Spleen (tissue), 11 donors: ENCODE results near the gene GRK7. TPM values are rescaled to one million over a fixed set of nuclear protein-coding genes. Genes with fewer than 3 reads are reported as not detected.

Source experiments
- DNase-seq: peaks from one replicate; pipeline ENCODE4 v3.0.0-alpha.2; 2020
- H3K27ac ChIP-seq, 8 donors: fragments of 200-600 bp; sonication (generic) in 7 of 8; 1 replicate in 4 of 8; 2 replicates in 4 of 8; pipeline versions ENCODE4 v1.5.0 to v1.8.0; 2016 to 2021; ENCODE audit warnings: inconsistent platforms in 4 of 8, mild to moderate bottlenecking in 4 of 8, moderate library complexity in 1 of 8
- H3K27me3 ChIP-seq, 7 donors: fragments of 200-600 bp; sonication (generic) in 6 of 7; replicated peaks in 1 of 7; 1 replicate in 4 of 7; 2 replicates in 3 of 7; pipeline versions ENCODE4 v1.5.0 to v1.8.0; 2016 to 2021; ENCODE audit warnings: inconsistent platforms in 3 of 7, mild to moderate bottlenecking in 1 of 7
- H3K36me3 ChIP-seq, 6 donors: fragments of 200-600 bp; sonication (generic) in 5 of 6; 1 replicate in 4 of 6; 2 replicates in 2 of 6; pipeline versions ENCODE4 v1.5.0 to v1.8.0; 2016 to 2021; ENCODE audit warnings: inconsistent platforms in 2 of 6
- H3K4me1 ChIP-seq, 6 donors: fragments of 200-600 bp; sonication (generic) in 5 of 6; 1 replicate in 3 of 6; 2 replicates in 3 of 6; pipeline versions ENCODE4 v1.5.0 to v1.8.0; 2016 to 2021; ENCODE audit warnings: inconsistent platforms in 3 of 6
- H3K4me3 ChIP-seq, 8 donors: fragments of 200-600 bp; sonication (generic) in 7 of 8; 1 replicate in 4 of 8; 2 replicates in 4 of 8; pipeline versions ENCODE4 v1.5.0 to v1.8.0; 2016 to 2021; ENCODE audit warnings: inconsistent platforms in 4 of 8, mild to moderate bottlenecking in 4 of 8, moderate library complexity in 2 of 8
- H3K9me3 ChIP-seq, 8 donors: fragments of 200-600 bp; sonication (generic) in 7 of 8; 1 replicate in 4 of 8; 2 replicates in 4 of 8; pipeline versions ENCODE4 v1.5.0 to v1.8.0; 2016 to 2021; ENCODE audit warnings: inconsistent platforms in 4 of 8
- POLR2A ChIP-seq, 3 donors: fragments of 450-650 bp; IDR thresholded peaks; one replicate each; pipeline ENCODE4 v1.5.1; 2017; ENCODE audit warnings: antibody characterized with exemption in 3 of 3, mild to moderate bottlenecking in 1 of 3
- POLR2AphosphoS5 ChIP-seq, 3 donors: sonication (generic); formaldehyde crosslinking; IDR thresholded peaks; one replicate each; pipeline ENCODE4 v1.5.1; 2017; ENCODE audit warnings: antibody characterized with exemption in 3 of 3
- WGBS, 5 donors: extraction: QIAGEN DNeasy Blood & Tissue Kit in 3 of 5; methylation state at CpG; one replicate each; pipeline versions ENCODE4 v1.1.5 to v1.1.7; 2013 to 2018; 5-methylcytosine and 5-hydroxymethylcytosine counted together
- intact Hi-C: fragments of 100-400 bp; cut with DNase I; formaldehyde crosslinking; loops from one replicate; pipeline ENCODE4 v1.15.0; 2023; ENCODE audit warnings: low total_unique reads
- polyA plus RNA-seq, 3 donors: library from polyadenylated mRNA; stranded (reverse); fragments of 200-250 nt; gene quantifications; one replicate each; pipeline ENCODE4 v1.2.1, GENCODE V29; 2013
- small RNA-seq, 4 donors: library from RNA; depleted of rRNA; stranded (forward); fragments of <200 nt; gene quantifications; one replicate each; pipeline ENCODE3, GENCODE V24; 2016
- total RNA-seq, 7 donors: library from RNA; depleted of rRNA in 3 of 7; stranded (reverse); fragments of >200 nt in 3 of 7; fragmentation: NEBNext Ultra II Directional in 4 of 7; extraction: Animal tissue kit (Norgen Biotek cat#: 25700) in 4 of 7; gene quantifications; one replicate each; pipeline versions ENCODE4 v1.1.0 to v1.2.1, GENCODE V29; 2016 to 2021
- TF ChIP-seq, protein P1 (sequence below), 11 experiments: fragments of 200-600 bp in 7 of 11; fragments of 450-650 bp in 4 of 11; sonication (generic) in 4 of 11; IDR thresholded peaks in 8 of 11; conservative IDR thresholded peaks in 3 of 11; 1 replicate in 7 of 11; 2 replicates in 4 of 11; pipeline versions ENCODE4 v1.4.0 to v1.8.0; 2016 to 2021; ENCODE audit warnings: antibody characterized with exemption in 11 of 11, inconsistent platforms in 4 of 11, mild to moderate bottlenecking in 1 of 11
- donor health status: healthy with polysubstance abuse.
- donor health status: DM: no; HTN: no; CAD: no; lungs with moderate emphysema.
- donor health status: DM: no; HTN: no; CAD: no.
- donor health status: Bipolar disorder and iron deficiency.
- donor health status: healthy.
- donor health status: DM: no; HTN: no; CAD: no.
- donor health status: DM: yes; HTN: yes; CAD: no.

Gene GRK7
- total and polyA plus RNA-seq, 10 donors: 0.02 to 0.26 (median 0.14) TPM; not detected in 5

GRCh38 chr3:141811348-141811747 lies 48.1 kb downstream of the GRK7 start:
- 82 to 93% (median 92%) methylated on average over 3 of the region's 3 CpGs for WGBS, 5 donors
- Histone ChIP-seq H3K4me3 (no peak overlapping the region), H3K27ac (no peak overlapping the region), H3K9me3 (peaks cover 0 to 14% (median 5%) of the 10 kb centered on the region in 8 donors), H3K36me3 (no peaks in the 10 kb centered on the region), H3K4me1 (no peaks in the 10 kb centered on the region), H3K27me3 (no peaks in the 10 kb centered on the region)
- DNase-seq: no peak
- TF ChIP-seq, protein P1, sequence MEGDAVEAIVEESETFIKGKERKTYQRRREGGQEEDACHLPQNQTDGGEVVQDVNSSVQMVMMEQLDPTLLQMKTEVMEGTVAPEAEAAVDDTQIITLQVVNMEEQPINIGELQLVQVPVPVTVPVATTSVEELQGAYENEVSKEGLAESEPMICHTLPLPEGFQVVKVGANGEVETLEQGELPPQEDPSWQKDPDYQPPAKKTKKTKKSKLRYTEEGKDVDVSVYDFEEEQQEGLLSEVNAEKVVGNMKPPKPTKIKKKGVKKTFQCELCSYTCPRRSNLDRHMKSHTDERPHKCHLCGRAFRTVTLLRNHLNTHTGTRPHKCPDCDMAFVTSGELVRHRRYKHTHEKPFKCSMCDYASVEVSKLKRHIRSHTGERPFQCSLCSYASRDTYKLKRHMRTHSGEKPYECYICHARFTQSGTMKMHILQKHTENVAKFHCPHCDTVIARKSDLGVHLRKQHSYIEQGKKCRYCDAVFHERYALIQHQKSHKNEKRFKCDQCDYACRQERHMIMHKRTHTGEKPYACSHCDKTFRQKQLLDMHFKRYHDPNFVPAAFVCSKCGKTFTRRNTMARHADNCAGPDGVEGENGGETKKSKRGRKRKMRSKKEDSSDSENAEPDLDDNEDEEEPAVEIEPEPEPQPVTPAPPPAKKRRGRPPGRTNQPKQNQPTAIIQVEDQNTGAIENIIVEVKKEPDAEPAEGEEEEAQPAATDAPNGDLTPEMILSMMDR (IDR thresholded peaks at IDR 0.05 in 8 of 11, conservative IDR thresholded peaks at IDR 0.05 in 3 of 11): no peak
- TF ChIP-seq POLR2AphosphoS5 (IDR thresholded peaks at IDR 0.05) (no peak), POLR2A (IDR thresholded peaks at IDR 0.05) (no peak)
- intact Hi-C loops: no loop called here

GRCh38 chr3:141812084-141812483 lies 48.9 kb downstream of the GRK7 start:
- DNase-seq: no peak
- WGBS, 5 donors: 67 to 87% (median 78%) methylated on average over 5 of the region's 5 CpGs

DNA sequence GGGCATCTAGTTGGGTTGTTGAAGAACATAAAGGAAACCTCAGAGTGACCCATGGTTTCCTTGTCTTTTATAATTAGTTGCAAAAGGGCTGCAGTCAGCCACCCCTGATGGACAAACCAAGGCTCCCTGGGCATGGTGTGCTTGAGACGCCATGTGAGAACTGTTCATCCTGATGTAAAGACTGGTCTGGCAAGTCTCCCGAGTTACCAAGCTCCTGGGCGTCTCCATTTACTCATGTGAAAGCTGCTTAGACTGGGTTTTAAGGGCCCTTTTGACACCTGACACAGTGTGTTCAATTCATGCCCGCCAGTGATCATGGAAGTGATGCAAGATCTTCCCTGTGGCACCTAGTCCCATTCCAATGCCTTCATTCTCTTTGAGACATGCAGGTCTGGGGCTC lies 49.4 kb downstream of the GRK7 start:
- H3K9me3 ChIP-seq: peaks cover 0 to 14% (median 5%) of the 10 kb centered on the region in 8 donors
- peaks cover 0 to 5% (median 0%) of the 10 kb centered on the region in 7 donors for H3K27me3 ChIP-seq
- no peaks in the 10 kb centered on the region for H3K36me3 ChIP-seq
- 60 to 69% (median 65%) methylated on average over 4 of the region's 4 CpGs for WGBS, 5 donors
- no peak overlapping the region for H3K4me3 ChIP-seq
- DNase-seq: no peak
- intact Hi-C loops: no loop called here
- TF ChIP-seq, protein P1 (IDR thresholded peaks at IDR 0.05 in 8 of 11, conservative IDR thresholded peaks at IDR 0.05 in 3 of 11): no peak
- no peak for TF ChIP-seq POLR2AphosphoS5 (IDR thresholded peaks at IDR 0.05)
- no peak overlapping the region for H3K27ac ChIP-seq
- H3K4me1 ChIP-seq: no peaks in the 10 kb centered on the region

More at GRCh38 chr3:141812084-141812483, 48.9 kb downstream of the GRK7 start:
- peaks cover 0 to 4% (median 0%) of the 10 kb centered on the region in 7 donors for H3K27me3 ChIP-seq
- TF ChIP-seq, protein P1 (IDR thresholded peaks at IDR 0.05 in 8 of 11, conservative IDR thresholded peaks at IDR 0.05 in 3 of 11): no peak
- TF ChIP-seq POLR2A (IDR thresholded peaks at IDR 0.05) (no peak), POLR2AphosphoS5 (IDR thresholded peaks at IDR 0.05) (no peak)
- H3K9me3 ChIP-seq: peaks cover 0 to 14% (median 5%) of the 10 kb centered on the region in 8 donors
- H3K4me3 ChIP-seq: no peak overlapping the region
- H3K36me3 ChIP-seq: no peaks in the 10 kb centered on the region
- intact Hi-C loops: no loop called here
- no peaks in the 10 kb centered on the region for H3K4me1 ChIP-seq
- H3K27ac ChIP-seq: no peak overlapping the region

Small RNA genes lying within 50 kb of the gene (small RNA-seq; reads per million reads assigned to genes)
- gene AC112771.1: 0 reads per million in 4 donors

Other genes with a start within 250 kb of the GRK7 start
- 10 to 100 TPM; 42.5 to 66.1 (median 55.9) TPM for gene RNF7, start 25.1 kb upstream of the GRK7 start, total RNA-seq
- 100 to 1,000 TPM in 2 of 3 donors, 10 to 100 TPM in 1; 93.9 to 117 (median 104) TPM for gene RNF7, start 25.1 kb upstream of the GRK7 start, polyA plus RNA-seq
- 10 to 100 TPM; 46.0 to 72.2 (median 69.6) TPM for gene ATP1B3, start 113.2 kb downstream of the GRK7 start, total RNA-seq
- gene ATP1B3, start 113.2 kb downstream of the GRK7 start, polyA plus RNA-seq: 10 to 100 TPM; 35.7 to 80.1 (median 60.7) TPM